GM12878 (cell line): ENCODE results near the gene HIF3A. TPM values are rescaled to one million over a fixed set of nuclear protein-coding genes. Genes with fewer than 3 reads are reported as not detected.

Experiments used
- ATAC-seq: fragments of 200-7000 bp; cut with Tn5 transposase; 3 replicates; pipeline ENCODE4 v1.9.1; 2020; ENCODE audit warnings: mild to moderate bottlenecking, moderate library complexity
- BruUV-seq: library from RNA; stranded (reverse); fragments of 400-500 nt; replicated peaks from 2 replicates; lab custom pipeline; 2021; lab: Mats Ljungman, UMichigan
- CTCF ChIA-PET: fragments of 300-600 bp; sonication (Branson Sonifier 250); formaldehyde crosslinking; extraction: SDS; loops from one replicate; lab custom pipeline; 2021; ENCODE audit warnings: inconsistent platforms; lab: Yijun Ruan, JAX
- POLR2A ChIA-PET: fragments of 350-600 bp; formaldehyde crosslinking; extraction: SDS; loops from one replicate; lab custom pipeline; 2021; ENCODE audit warnings: inconsistent platforms; lab: Charles Lee
- RAD21 ChIA-PET: fragments of 300-600 bp; sonication (Branson Sonifier 250); formaldehyde crosslinking; loops from one replicate; lab custom pipeline; 2023; ENCODE audit warnings: antibody characterized with exemption; ENCODE audit not compliant: unreplicated experiment; lab: Charles Lee
- SMC1A ChIA-PET: fragments of 300-600 bp; sonication (Branson Sonifier 250); formaldehyde crosslinking; loops from one replicate; lab custom pipeline; 2023; ENCODE audit not compliant: unreplicated experiment, uncharacterized antibody; lab: Charles Lee
- DNase-seq: peaks from one replicate; pipeline ENCODE4 v3.0.0-alpha.2; 2011; ENCODE audit warnings: low read depth, low spot score
- FAIRE-seq: peaks from 3 replicates; lab custom pipeline; 2011; peaks lifted over from hg19 to GRCh38; lab: Jason Lieb, UNC
- H2AFZ ChIP-seq: 2 replicates; pipeline ENCODE4 v1.6.0; 2011; ENCODE audit warnings: low read depth, low read length, control low read depth; ENCODE audit not compliant: control insufficient read depth
- H3K27ac ChIP-seq: 2 replicates; pipeline ENCODE4 v1.5.1; 2011; ENCODE audit warnings: control low read depth; ENCODE audit not compliant: control insufficient read depth, insufficient read depth
- H3K27me3 ChIP-seq, 2 experiments: replicated peaks in 1 of 2; 2 replicates each; pipeline versions ENCODE4 v1.6.0 to v1.6.1; 2011; ENCODE audit warnings: low read length in 1 of 2; ENCODE audit not compliant: control insufficient read depth in 2 of 2, insufficient read depth in 2 of 2
- H3K36me3 ChIP-seq, 2 experiments: 2 replicates each; pipeline ENCODE4 v1.5.1; 2011; ENCODE audit warnings: low read length in 1 of 2; ENCODE audit not compliant: control insufficient read depth in 2 of 2, insufficient read depth in 2 of 2
- H3K4me1 ChIP-seq: 2 replicates; pipeline ENCODE4 v1.6.1; 2011; ENCODE audit warnings: mild to moderate bottlenecking, low read length, moderate library complexity, mixed read lengths; ENCODE audit not compliant: control insufficient read depth, insufficient read depth
- H3K4me2 ChIP-seq: 2 replicates; pipeline ENCODE4 v1.6.0; 2011; ENCODE audit warnings: control low read depth; ENCODE audit not compliant: control insufficient read depth, insufficient read depth
- H3K4me3 ChIP-seq: fragments of 200-600 bp; sonication (generic); 2 replicates; pipeline ENCODE4 v1.5.1; 2016
- H3K79me2 ChIP-seq: 2 replicates; pipeline ENCODE4 v1.6.0; 2011; ENCODE audit warnings: low read length; ENCODE audit not compliant: control insufficient read depth, insufficient read depth
- H3K9ac ChIP-seq: 2 replicates; pipeline ENCODE4 v1.8.0; 2011; ENCODE audit warnings: low read length, control low read depth, mixed read lengths; ENCODE audit not compliant: control insufficient read depth, insufficient read depth
- H3K9me3 ChIP-seq: replicated peaks from 3 replicates; pipeline ENCODE4 v1.5.1; 2011; ENCODE audit warnings: mild to moderate bottlenecking, low read length; ENCODE audit not compliant: control insufficient read depth, insufficient read depth
- H4K20me1 ChIP-seq: 2 replicates; pipeline ENCODE4 v1.6.0; 2011; ENCODE audit not compliant: control insufficient read depth, insufficient read depth
- BACH1 ChIP-seq: fragments of 450-650 bp; IDR thresholded peaks from 2 replicates; pipeline ENCODE4 v1.6.1; 2017; ENCODE audit warnings: mild to moderate bottlenecking, borderline replicate concordance
- BHLHE40 ChIP-seq, 2 experiments: fragments of 450-650 bp in 1 of 2; IDR thresholded peaks; 2 replicates each; pipeline ENCODE4 v1.6.1; 2011 to 2017; ENCODE audit warnings: low read depth in 2 of 2, borderline replicate concordance in 1 of 2, improper control_type of control experiment in 1 of 2, low read length in 1 of 2, mild to moderate bottlenecking in 1 of 2
- ELK1 ChIP-seq: IDR thresholded peaks from 2 replicates; pipeline ENCODE4 v1.6.1; 2012; ENCODE audit warnings: low read depth, low read length, improper control_type of control experiment
- ESRRA ChIP-seq: IDR thresholded peaks from 2 replicates; pipeline ENCODE4 v1.6.1; 2012; ENCODE audit warnings: mild to moderate bottlenecking, low read length, improper control_type of control experiment
- HDAC6 ChIP-seq: fragments of 200-600 bp; sonication (generic); IDR thresholded peaks from one replicate; pipeline ENCODE4 v1.8.0; 2017; ENCODE audit warnings: antibody characterized with exemption; ENCODE audit not compliant: unreplicated experiment
- JUND ChIP-seq: IDR thresholded peaks from 2 replicates; pipeline ENCODE4 v1.6.1; 2012; ENCODE audit warnings: low read depth, mild to moderate bottlenecking, low read length, improper control_type of control experiment, moderate library complexity
- MTA3 ChIP-seq: IDR thresholded peaks from 2 replicates; pipeline ENCODE4 v1.6.1; 2012; ENCODE audit warnings: low read length, inconsistent platforms, borderline replicate concordance
- MXI1 ChIP-seq: fragments of 150-350 bp; IDR thresholded peaks from 2 replicates; pipeline ENCODE4 v1.6.1; 2011; ENCODE audit warnings: low read depth, mild to moderate bottlenecking, inconsistent platforms, low read length, improper control_type of control experiment
- MYB ChIP-seq: fragments of 150-350 bp; IDR thresholded peaks from 2 replicates; pipeline ENCODE4 v1.6.1; 2014; ENCODE audit warnings: mild to moderate bottlenecking, low read depth, low read length, borderline replicate concordance
- NFIC ChIP-seq: IDR thresholded peaks from 2 replicates; pipeline ENCODE4 v1.6.1; 2012; ENCODE audit warnings: low read depth, mild to moderate bottlenecking, inconsistent platforms, low read length, moderate library complexity
- NFYA ChIP-seq: IDR thresholded peaks from 2 replicates; pipeline ENCODE4 v1.6.1; 2011; ENCODE audit warnings: low read depth, mild to moderate bottlenecking, low read length, improper control_type of control experiment, borderline replicate concordance
- NR2C1 ChIP-seq: fragments of 450-650 bp; IDR thresholded peaks from 2 replicates; pipeline ENCODE4 v1.6.1; 2017; ENCODE audit warnings: antibody characterized with exemption, mild to moderate bottlenecking, moderate library complexity
- RELA ChIP-seq: fragments of 450-650 bp; IDR thresholded peaks from 2 replicates; pipeline ENCODE4 v1.8.0; 2014; ENCODE audit warnings: borderline replicate concordance; ENCODE audit not compliant: partially characterized antibody
- RFX5 ChIP-seq: IDR thresholded peaks from 2 replicates; pipeline ENCODE4 v1.6.1; 2011; ENCODE audit warnings: low read depth, low read length, improper control_type of control experiment
- SIN3A ChIP-seq: IDR thresholded peaks from 2 replicates; pipeline ENCODE4 v1.6.1; 2012; ENCODE audit warnings: low read depth, low read length, improper control_type of control experiment
- STAT1 ChIP-seq: fragments of 450-650 bp; conservative IDR thresholded peaks from 2 replicates; pipeline ENCODE4 v1.6.1; 2014; ENCODE audit warnings: antibody characterized with exemption, mild to moderate bottlenecking
- TARDBP ChIP-seq: IDR thresholded peaks from 2 replicates; pipeline ENCODE4 v1.6.1; 2016; ENCODE audit warnings: borderline replicate concordance
- TCF12 ChIP-seq: IDR thresholded peaks from 2 replicates; pipeline ENCODE4 v1.6.1; 2011; ENCODE audit warnings: low read depth, mild to moderate bottlenecking, low read length
- ZNF207 ChIP-seq: fragments of 450-650 bp; IDR thresholded peaks from 2 replicates; pipeline ENCODE4 v1.6.1; 2014; ENCODE audit warnings: antibody characterized with exemption, mild to moderate bottlenecking, borderline replicate concordance
- ZNF24 ChIP-seq: fragments of 450-650 bp; IDR thresholded peaks from 2 replicates; pipeline ENCODE4 v1.6.1; 2017; ENCODE audit warnings: antibody characterized with exemption, mild to moderate bottlenecking
- ZNF274 ChIP-seq: IDR thresholded peaks from one replicate; pipeline ENCODE4 v1.8.0; 2011; ENCODE audit not compliant: insufficient read length, insufficient read depth
- ZSCAN29 ChIP-seq: fragments of 450-650 bp; IDR thresholded peaks from 2 replicates; pipeline ENCODE4 v1.6.1; 2017; ENCODE audit warnings: mild to moderate bottlenecking, moderate library complexity
- WGBS: methylation state at CpG from one replicate; pipeline ENCODE4 v1.1.6; 2016; ENCODE audit warnings: low lambda C conversion rate; ENCODE audit not compliant: insufficient replicate concordance, insufficient coverage; ENCODE audit errors: missing lambda C conversion rate; 5-methylcytosine and 5-hydroxymethylcytosine counted together
- in situ Hi-C: fragments of 300-500 bp; cut with MboI; formaldehyde crosslinking; loops from 9 replicates; pipeline ENCODE4 v1.14.3; 2018; ENCODE audit warnings: mixed read lengths
- intact Hi-C: fragments of 100-400 bp; cut with micrococcal nuclease; formaldehyde crosslinking; loops from one replicate; pipeline ENCODE4 v1.14.2; 2022; ENCODE audit not compliant: unreplicated experiment
- polyA plus RNA-seq, 11 experiments: library from polyadenylated mRNA; depleted of rRNA in 4 of 11; unstranded in 6 of 11; stranded (reverse) in 5 of 11; fragments of >200 nt; fragmentation: Nextera tagmentation in 4 of 11; fragmentation: Illumina TruSeq in 1 of 11; extraction: Ambion mirVana in 4 of 11; extraction: Trizol in 1 of 11; gene quantifications; 1 replicate in 1 of 11; 2 replicates in 10 of 11; pipeline versions ENCODE4 v1.2.1 to v1.2.3, GENCODE V29; 2011 to 2016; ENCODE audit warnings: inconsistent platforms in 2 of 11, missing spikeins in 2 of 11, low read depth in 1 of 11
- total RNA-seq, 4 experiments: library from RNA; depleted of rRNA in 3 of 4; stranded (reverse); fragments of >200 nt in 3 of 4; fragmentation: Illumina TruSeq in 1 of 4; extraction: Trizol in 1 of 4; gene quantifications; 2 replicates each; pipeline versions ENCODE4 v1.2.1 to v1.2.3, GENCODE V29; 2013 to 2021
- TF ChIP-seq, protein P1 (sequence below): fragments of 450-650 bp; IDR thresholded peaks from 2 replicates; pipeline ENCODE4 v1.6.1; 2018; ENCODE audit warnings: mild to moderate bottlenecking, low read depth, moderate library complexity; ENCODE audit not compliant: partially characterized antibody

Gene HIF3A
- total and polyA plus RNA-seq, 10 of the 15 experiments (the other 5 are each of a cell fraction or from before 2014, with no cell fraction given), result 0.03 to 0.20 (median 0.06) TPM; not detected in 5

- no TSS peak for BruUV-seq
- SMC1A ChIA-PET, result no interaction called here
- Histone ChIP-seq H3K9ac (peak overlapping the region; percentile 24), H3K27ac (peak overlapping the region; percentile 95), H3K4me3 (peak overlapping the region; percentile 59), H3K27me3 (no peaks in the 10 kb centered on the region), H3K36me3 (peaks cover 2 to 13% of the 10 kb centered on the region in 2 experiments; a peak in 3 of 4 replicates), H2AFZ (no peak overlapping the region), H3K9me3 (no peaks in the 10 kb centered on the region), H3K79me2 (peaks cover 59% of the 10 kb centered on the region), H3K4me2 (peak overlapping the region; percentile 77), H4K20me1 (no peaks in the 10 kb centered on the region), H3K4me1 (peaks cover 49% of the 10 kb centered on the region)
- RAD21 ChIA-PET, result no interaction called here
- 33% methylated on average over 11 of the region's 11 CpGs for WGBS
- intact Hi-C loops (no loop called here), in situ Hi-C loops (no loop called here)
- ATAC-seq (peak; percentile 20), DNase-seq (no peak), FAIRE-seq (no peak)
- POLR2A ChIA-PET, result no interaction called here
- CTCF ChIA-PET, result no interaction called here
- TF ChIP-seq MXI1 (no peak), NFYA (no peak), RELA (no peak), NR2C1 (no peak), TARDBP (no peak), ZNF274 (no peak), TCF12 (0 out of 2 replicates have a peak, but pooled peaks have one; percentile 39), JUND (no peak), ELK1 (no peak), ZNF24 (no peak), STAT1 (no peak), SIN3A (no peak), RFX5 (no peak), BHLHE40 (IDR thresholded peaks at IDR 0.05; ENCODE audit: borderline replicate concordance in 1 of 2, low read depth in 2 of 2, low read length in 1 of 2) (no peak), MYB (no peak), MTA3 (no peak), NFIC (0 out of 2 replicates have a peak, but pooled peaks have one; percentile 46), ZSCAN29 (no peak), ESRRA (no peak), ZNF207 (no peak), HDAC6 (no peak), BACH1 (no peak)
- TF ChIP-seq, protein P1, sequence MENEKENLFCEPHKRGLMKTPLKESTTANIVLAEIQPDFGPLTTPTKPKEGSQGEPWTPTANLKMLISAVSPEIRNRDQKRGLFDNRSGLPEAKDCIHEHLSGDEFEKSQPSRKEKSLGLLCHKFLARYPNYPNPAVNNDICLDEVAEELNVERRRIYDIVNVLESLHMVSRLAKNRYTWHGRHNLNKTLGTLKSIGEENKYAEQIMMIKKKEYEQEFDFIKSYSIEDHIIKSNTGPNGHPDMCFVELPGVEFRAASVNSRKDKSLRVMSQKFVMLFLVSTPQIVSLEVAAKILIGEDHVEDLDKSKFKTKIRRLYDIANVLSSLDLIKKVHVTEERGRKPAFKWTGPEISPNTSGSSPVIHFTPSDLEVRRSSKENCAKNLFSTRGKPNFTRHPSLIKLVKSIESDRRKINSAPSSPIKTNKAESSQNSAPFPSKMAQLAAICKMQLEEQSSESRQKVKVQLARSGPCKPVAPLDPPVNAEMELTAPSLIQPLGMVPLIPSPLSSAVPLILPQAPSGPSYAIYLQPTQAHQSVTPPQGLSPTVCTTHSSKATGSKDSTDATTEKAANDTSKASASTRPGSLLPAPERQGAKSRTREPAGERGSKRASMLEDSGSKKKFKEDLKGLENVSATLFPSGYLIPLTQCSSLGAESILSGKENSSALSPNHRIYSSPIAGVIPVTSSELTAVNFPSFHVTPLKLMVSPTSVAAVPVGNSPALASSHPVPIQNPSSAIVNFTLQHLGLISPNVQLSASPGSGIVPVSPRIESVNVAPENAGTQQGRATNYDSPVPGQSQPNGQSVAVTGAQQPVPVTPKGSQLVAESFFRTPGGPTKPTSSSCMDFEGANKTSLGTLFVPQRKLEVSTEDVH, result no peak
Observed at GRCh38 chr19:46349311-46349993, 52.6 kb downstream of the HIF3A start.
